Measurements from ENCODE around the gene TRAPPC2.

TRAPPC2 gene

DNA sequence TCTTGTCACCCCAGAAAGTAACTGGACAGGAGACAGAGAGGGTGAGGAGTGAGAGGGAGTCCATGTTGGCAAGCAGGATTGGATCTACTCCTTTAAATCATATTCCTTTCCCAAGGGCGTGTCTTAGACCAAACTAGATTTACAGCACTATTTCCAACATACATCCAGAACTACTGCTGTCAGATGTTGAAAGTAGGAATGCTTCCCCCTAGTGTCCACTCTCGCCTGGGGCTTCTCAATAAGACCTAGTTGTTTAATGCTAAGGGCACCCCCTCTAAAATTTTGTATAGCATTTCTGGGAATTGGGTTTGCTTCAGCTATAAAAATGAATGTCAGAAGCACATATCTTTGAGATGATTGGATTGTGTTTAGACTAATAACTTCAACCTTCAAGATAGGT is 13.4 kb upstream of the TRAPPC2 start:
- Histone ChIP-seq H3K4me2 (ENCODE audit: low read depth, low read length) (no peak overlapping the region), H3K9me2 (replicated peaks; ENCODE audit: insufficient read depth, low read length) (no peaks in the 10 kb centered on the region), H4K20me1 (ENCODE audit: insufficient read depth, low read length) (no peaks in the 10 kb centered on the region), H3F3A (ENCODE audit: insufficient read depth, low read length) (peaks cover 16% of the 10 kb centered on the region), H3K9ac (ENCODE audit: low read length) (no peak overlapping the region), H3K36me3 (replicated peaks; ENCODE audit: insufficient read depth, low read length) (no peaks in the 10 kb centered on the region; the same call in 1 of the 2 replicates), H2AFZ (ENCODE audit: low read length) (no peak overlapping the region), H3K27ac (ENCODE audit: low read length) (no peak overlapping the region), H3K79me2 (ENCODE audit: low read length) (no peaks in the 10 kb centered on the region), H3K4me1 (ENCODE audit: low read length) (peaks cover 34% of the 10 kb centered on the region), H3K4me3 (ENCODE audit: low read length) (no peak overlapping the region), H3K27me3 (replicated peaks; ENCODE audit: insufficient read depth, low read length) (no peaks in the 10 kb centered on the region), H3K9me3 (replicated peaks; ENCODE audit: insufficient read depth, low read length) (no peaks in the 10 kb centered on the region)
- TF ChIP-seq, protein P1, sequence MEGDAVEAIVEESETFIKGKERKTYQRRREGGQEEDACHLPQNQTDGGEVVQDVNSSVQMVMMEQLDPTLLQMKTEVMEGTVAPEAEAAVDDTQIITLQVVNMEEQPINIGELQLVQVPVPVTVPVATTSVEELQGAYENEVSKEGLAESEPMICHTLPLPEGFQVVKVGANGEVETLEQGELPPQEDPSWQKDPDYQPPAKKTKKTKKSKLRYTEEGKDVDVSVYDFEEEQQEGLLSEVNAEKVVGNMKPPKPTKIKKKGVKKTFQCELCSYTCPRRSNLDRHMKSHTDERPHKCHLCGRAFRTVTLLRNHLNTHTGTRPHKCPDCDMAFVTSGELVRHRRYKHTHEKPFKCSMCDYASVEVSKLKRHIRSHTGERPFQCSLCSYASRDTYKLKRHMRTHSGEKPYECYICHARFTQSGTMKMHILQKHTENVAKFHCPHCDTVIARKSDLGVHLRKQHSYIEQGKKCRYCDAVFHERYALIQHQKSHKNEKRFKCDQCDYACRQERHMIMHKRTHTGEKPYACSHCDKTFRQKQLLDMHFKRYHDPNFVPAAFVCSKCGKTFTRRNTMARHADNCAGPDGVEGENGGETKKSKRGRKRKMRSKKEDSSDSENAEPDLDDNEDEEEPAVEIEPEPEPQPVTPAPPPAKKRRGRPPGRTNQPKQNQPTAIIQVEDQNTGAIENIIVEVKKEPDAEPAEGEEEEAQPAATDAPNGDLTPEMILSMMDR (IDR thresholded peaks at IDR 0.05; ENCODE audit: low read length), result peak; percentile 45
- no peak for TF ChIP-seq EZH2 (optimal IDR thresholded peaks at IDR 0.05; ENCODE audit: low read depth, low read length)
- no peak for DNase-seq

DNA sequence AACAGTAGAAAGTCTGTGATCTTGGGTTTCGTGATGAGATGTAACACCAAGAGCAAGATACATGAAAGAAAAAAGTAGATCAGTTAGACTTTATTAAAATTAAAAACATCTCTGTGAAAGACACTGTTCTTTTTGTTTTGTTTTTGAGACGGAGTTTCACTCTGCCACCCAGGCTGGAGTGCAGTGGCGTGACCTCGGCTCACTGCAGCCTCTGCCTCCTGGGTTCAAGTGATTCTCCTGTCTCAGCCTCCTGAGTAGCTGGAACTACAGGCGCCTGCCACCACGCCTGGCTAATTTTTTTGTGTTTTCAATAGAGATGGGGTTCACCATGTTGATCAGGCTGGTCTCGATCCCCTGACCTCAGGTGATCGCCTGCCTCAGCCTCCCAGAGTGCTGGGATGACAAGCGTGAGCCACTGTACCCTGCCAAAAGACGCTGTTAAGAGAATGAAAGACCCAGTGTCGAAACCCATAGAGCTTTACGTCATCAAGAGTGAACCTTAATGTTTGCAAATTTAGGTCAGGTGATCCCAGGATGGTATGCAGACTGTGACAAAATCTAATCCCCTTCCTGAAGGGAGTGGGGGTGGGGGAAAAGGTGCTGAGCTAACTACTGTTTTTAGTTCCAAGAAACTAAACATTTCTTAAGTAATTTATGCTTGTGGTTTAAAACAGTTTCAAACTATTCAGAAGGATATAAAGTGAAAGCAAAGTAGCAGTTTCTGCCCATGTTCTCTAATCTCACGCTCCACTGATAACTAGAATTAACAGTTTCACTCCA is 8.2 kb upstream of the TRAPPC2 start:
- no peaks in the 10 kb centered on the region; the same call in 1 of the 2 replicates for H3K36me3 ChIP-seq (replicated peaks; ENCODE audit: insufficient read depth, low read length)
- H3F3A ChIP-seq (ENCODE audit: insufficient read depth, low read length), result peaks cover 17% of the 10 kb centered on the region
- no peak overlapping the region for H2AFZ ChIP-seq (ENCODE audit: low read length)
- no peak for TF ChIP-seq EZH2phosphoT487 (IDR thresholded peaks at IDR 0.05; ENCODE audit: low read length)
- TF ChIP-seq, protein P1 (IDR thresholded peaks at IDR 0.05; ENCODE audit: low read length), result no peak
- TF ChIP-seq EZH2 (optimal IDR thresholded peaks at IDR 0.05; ENCODE audit: low read depth, low read length), result no peak
- H3K27me3 ChIP-seq (replicated peaks; ENCODE audit: insufficient read depth, low read length), result no peaks in the 10 kb centered on the region
- H3K9me2 ChIP-seq (replicated peaks; ENCODE audit: insufficient read depth, low read length), result no peaks in the 10 kb centered on the region
- H3K4me1 ChIP-seq (ENCODE audit: low read length), result peaks cover 16% of the 10 kb centered on the region; the same call in 1 of the 2 replicates
- no peaks in the 10 kb centered on the region for H3K79me2 ChIP-seq (ENCODE audit: low read length)
- DNase-seq, result peak; percentile 79
- H3K27ac ChIP-seq (ENCODE audit: low read length), result peak overlapping the region; percentile 82; the same call in 1 of the 2 replicates
- H3K4me2 ChIP-seq (ENCODE audit: low read depth, low read length), result peak overlapping the region; percentile 69
- no peaks in the 10 kb centered on the region for H3K9me3 ChIP-seq (replicated peaks; ENCODE audit: insufficient read depth, low read length)
- H3K9ac ChIP-seq (ENCODE audit: low read length), result peak overlapping the region; percentile 46; the same call in 1 of the 2 replicates
- peak overlapping the region; percentile 7; the same call in 1 of the 2 replicates for H3K4me3 ChIP-seq (ENCODE audit: low read length)
- no peaks in the 10 kb centered on the region for H4K20me1 ChIP-seq (ENCODE audit: insufficient read depth, low read length)

DNA sequence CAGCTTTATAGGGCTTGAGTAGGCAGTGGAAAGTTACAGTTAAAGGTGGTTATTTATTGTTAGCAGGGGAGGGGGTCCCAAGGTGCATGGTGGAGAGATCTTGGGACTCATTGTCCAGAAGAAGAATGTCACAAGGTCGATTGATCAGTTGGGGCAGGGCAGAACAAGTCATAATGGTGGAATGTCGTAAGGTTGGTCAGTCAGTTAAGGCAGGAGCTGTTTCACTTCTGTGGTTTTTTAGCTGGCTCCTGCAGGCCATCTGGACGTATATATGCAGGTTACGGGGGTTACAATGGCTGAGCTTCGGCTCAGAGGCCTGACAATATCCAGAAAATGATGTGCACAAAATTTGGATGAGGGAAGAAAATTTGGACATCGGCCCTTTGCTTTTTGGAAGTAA is 7.3 kb upstream of the TRAPPC2 start:
- peaks cover 19% of the 10 kb centered on the region; the same call in 1 of the 2 replicates for H3K4me1 ChIP-seq (ENCODE audit: low read length)
- no peaks in the 10 kb centered on the region for H3K36me3 ChIP-seq (replicated peaks; ENCODE audit: insufficient read depth, low read length)
- peak overlapping the region; percentile 69 for H3K4me2 ChIP-seq (ENCODE audit: low read depth, low read length)
- H3K27ac ChIP-seq (ENCODE audit: low read length), result peak overlapping the region; percentile 82; the same call in 1 of the 2 replicates
- H4K20me1 ChIP-seq (ENCODE audit: insufficient read depth, low read length), result no peaks in the 10 kb centered on the region
- H3K27me3 ChIP-seq (replicated peaks; ENCODE audit: insufficient read depth, low read length), result no peaks in the 10 kb centered on the region
- no peak overlapping the region for H3K4me3 ChIP-seq (ENCODE audit: low read length)
- H2AFZ ChIP-seq (ENCODE audit: low read length), result no peak overlapping the region
- no peak for DNase-seq
- H3F3A ChIP-seq (ENCODE audit: insufficient read depth, low read length), result peaks cover 17% of the 10 kb centered on the region
- TF ChIP-seq EZH2phosphoT487 (IDR thresholded peaks at IDR 0.05; ENCODE audit: low read length) (no peak), EZH2 (optimal IDR thresholded peaks at IDR 0.05; ENCODE audit: low read depth, low read length) (no peak)
- TF ChIP-seq, protein P1 (IDR thresholded peaks at IDR 0.05; ENCODE audit: low read length), result no peak
- H3K9me3 ChIP-seq (replicated peaks; ENCODE audit: insufficient read depth, low read length), result no peaks in the 10 kb centered on the region
- no peaks in the 10 kb centered on the region for H3K9me2 ChIP-seq (replicated peaks; ENCODE audit: insufficient read depth, low read length)
- peaks cover 3% of the 10 kb centered on the region; the same call in 1 of the 2 replicates for H3K79me2 ChIP-seq (ENCODE audit: low read length)
- H3K9ac ChIP-seq (ENCODE audit: low read length), result peak overlapping the region; percentile 46; the same call in 1 of the 2 replicates
